HepG2 (cell line): Measurements from ENCODE around the gene RHOT2. TPM values are rescaled to one million over a fixed set of nuclear protein-coding genes. Genes with fewer than 3 reads are reported as not detected.

Source experiments
- FLYWCH1 ChIP-seq: sonication (generic); formaldehyde crosslinking; IDR thresholded peaks from 2 replicates; pipeline ENCODE4 v1.8.1; 2023; ENCODE audit warnings: mild to moderate bottlenecking, missing genetic modification reagents
- IKZF4 ChIP-seq: sonication (generic); formaldehyde crosslinking; IDR thresholded peaks from 2 replicates; pipeline ENCODE4 v1.5.1; 2020; ENCODE audit warnings: borderline replicate concordance, mild to moderate bottlenecking, low read depth, missing genetic modification reagents; ENCODE audit errors: not compliant biosample characterization
- POGZ ChIP-seq: sonication (generic); formaldehyde crosslinking; IDR thresholded peaks from 2 replicates; pipeline ENCODE4 v1.4.0; 2020; ENCODE audit warnings: mild to moderate bottlenecking, missing genetic modification reagents
- RFX3 ChIP-seq: IDR thresholded peaks from 2 replicates; pipeline ENCODE4 v1.6.1; 2016; ENCODE audit warnings: missing biosample characterization, missing genetic modification reagents
- SNAPC4 ChIP-seq: sonication (generic); formaldehyde crosslinking; IDR thresholded peaks from 2 replicates; pipeline ENCODE4 v1.4.0; 2020; ENCODE audit warnings: mild to moderate bottlenecking, missing genetic modification reagents
- TERF1 ChIP-seq: sonication (generic); formaldehyde crosslinking; IDR thresholded peaks from 2 replicates; pipeline ENCODE4 v1.8.0; 2022; ENCODE audit warnings: mild to moderate bottlenecking, missing genetic modification reagents, moderate library complexity
- TRIM24 ChIP-seq: sonication (generic); formaldehyde crosslinking; IDR thresholded peaks from 2 replicates; pipeline ENCODE4 v1.8.0; 2022; ENCODE audit warnings: mild to moderate bottlenecking, missing genetic modification reagents
- ZBTB40 ChIP-seq, 2 experiments: fragments of 450-650 bp in 1 of 2; sonication (generic) in 1 of 2; formaldehyde crosslinking in 1 of 2; IDR thresholded peaks; 2 replicates each; pipeline versions ENCODE4 v1.6.1 to v1.8.0; 2016 to 2022; ENCODE audit warnings: antibody characterized with exemption in 1 of 2, mild to moderate bottlenecking in 1 of 2, missing genetic modification reagents in 1 of 2
- ZNF317 ChIP-seq: sonication (generic); formaldehyde crosslinking; IDR thresholded peaks from 2 replicates; pipeline ENCODE4 v1.5.0; 2020; ENCODE audit warnings: mild to moderate bottlenecking, missing genetic modification reagents
- ZNF468 ChIP-seq: sonication (generic); formaldehyde crosslinking; IDR thresholded peaks from 2 replicates; pipeline ENCODE4 v1.8.0; 2022; ENCODE audit warnings: mild to moderate bottlenecking, moderate library complexity, missing genetic modification reagents
- ZNF740 ChIP-seq: sonication (generic); formaldehyde crosslinking; IDR thresholded peaks from 2 replicates; pipeline ENCODE4 v1.4.0; 2020; ENCODE audit warnings: missing genetic modification reagents
- ZNF850 ChIP-seq: sonication (generic); formaldehyde crosslinking; conservative IDR thresholded peaks from 2 replicates; pipeline ENCODE4 v1.9.0; 2021; ENCODE audit warnings: mild to moderate bottlenecking, missing genetic modification reagents
- polyA plus RNA-seq, 8 experiments: library from polyadenylated mRNA; depleted of rRNA in 3 of 8; stranded (reverse) in 7 of 8; unstranded in 1 of 8; fragments of >200 nt; fragmentation: Illumina TruSeq in 4 of 8; extraction: Trizol in 4 of 8; gene quantifications; 2 replicates each; pipeline versions ENCODE4 v1.2.1 to v1.2.3, GENCODE V29; 2011 to 2016; ENCODE audit warnings: low read depth in 4 of 8, missing spikeins in 1 of 8, mixed read lengths in 1 of 8; ENCODE audit not compliant: insufficient read depth in 1 of 8
- total RNA-seq, 5 experiments: library from RNA; depleted of rRNA; stranded (reverse); fragments of >200 nt; fragmentation: Illumina TruSeq; extraction: Trizol; gene quantifications; 2 replicates each; pipeline ENCODE4 v1.2.3, GENCODE V29; 2016; ENCODE audit warnings: low read depth in 1 of 5

RHOT2 gene
- total and polyA plus RNA-seq, 2 of the 13 experiments (the other 11 are each of a cell fraction or from before 2014, with no cell fraction given): 63.6 to 76.9 TPM

GRCh38 chr16:695355-696089 is 27.6 kb downstream of the RHOT2 start (continued):
- no peak for TF ChIP-seq ZBTB40 (IDR thresholded peaks at IDR 0.05)
- peak; percentile 80; the same call in 1 of the 2 replicates for TF ChIP-seq ZBTB40 (CRISPR knock-in tag; IDR thresholded peaks at IDR 0.05)
- peak; percentile 86; the same call in 1 of the 2 replicates for TF ChIP-seq ZNF468
- peak; percentile 65; the same call in 1 of the 2 replicates for TF ChIP-seq SNAPC4 (CRISPR knock-in tag)
- TF ChIP-seq FLYWCH1 (CRISPR knock-in tag): no peak
- TF ChIP-seq ZNF740 (CRISPR knock-in tag): no peak
- no peak for TF ChIP-seq RFX3 (CRISPR knock-in tag)
- TF ChIP-seq ZNF850: no peak
- peak; percentile 75 for TF ChIP-seq IKZF4 (CRISPR knock-in tag)
- TF ChIP-seq TERF1: peak; percentile 74; the same call in 1 of the 2 replicates
- no peak for TF ChIP-seq TRIM24
- TF ChIP-seq ZNF317 (CRISPR knock-in tag): 0 out of 2 replicates have a peak, but pooled peaks have one; percentile 32
- no peak for TF ChIP-seq POGZ (CRISPR knock-in tag)
